HG03354 (cell line): ENCODE results near the gene GALNT16.

ENCODE experiments used
- ATAC-seq: cut with Tn5 transposase; IDR thresholded peaks from one replicate; pipeline ENCODE4 v1.9.1; 2021; ENCODE audit warnings: mild to moderate bottlenecking; ENCODE audit not compliant: unreplicated experiment, poor library complexity, severe bottlenecking

Gene GALNT16

GRCh38 chr14:69328765-69329164 is 68.8 kb downstream of the GALNT16 start:
- no peak for ATAC-seq

DNA sequence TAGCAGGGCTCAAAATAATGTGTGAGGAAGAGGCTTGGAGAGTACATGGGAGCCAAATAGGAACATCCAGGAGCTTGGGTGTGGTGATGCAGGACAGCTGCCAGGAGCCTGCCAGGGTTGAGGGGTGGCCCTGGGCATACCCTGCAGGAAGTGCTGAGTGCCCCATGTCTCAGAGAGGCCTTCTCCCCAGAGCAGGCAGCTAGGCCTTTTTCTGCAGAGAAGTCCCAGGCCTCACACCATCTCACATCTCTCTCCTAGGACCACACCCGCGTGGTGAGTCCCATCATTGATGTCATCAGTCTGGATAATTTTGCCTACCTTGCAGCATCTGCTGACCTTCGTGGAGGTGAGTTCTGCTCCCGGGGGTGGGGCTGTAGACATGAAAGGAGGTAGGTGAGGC is 71.2 kb downstream of the GALNT16 start:
- no peak for ATAC-seq

GRCh38 chr14:69332782-69333395 is 72.9 kb downstream of the GALNT16 start:
- no peak for ATAC-seq

GRCh38 chr14:69333791-69334337 is 73.9 kb downstream of the GALNT16 start:
- ATAC-seq: no peak

DNA sequence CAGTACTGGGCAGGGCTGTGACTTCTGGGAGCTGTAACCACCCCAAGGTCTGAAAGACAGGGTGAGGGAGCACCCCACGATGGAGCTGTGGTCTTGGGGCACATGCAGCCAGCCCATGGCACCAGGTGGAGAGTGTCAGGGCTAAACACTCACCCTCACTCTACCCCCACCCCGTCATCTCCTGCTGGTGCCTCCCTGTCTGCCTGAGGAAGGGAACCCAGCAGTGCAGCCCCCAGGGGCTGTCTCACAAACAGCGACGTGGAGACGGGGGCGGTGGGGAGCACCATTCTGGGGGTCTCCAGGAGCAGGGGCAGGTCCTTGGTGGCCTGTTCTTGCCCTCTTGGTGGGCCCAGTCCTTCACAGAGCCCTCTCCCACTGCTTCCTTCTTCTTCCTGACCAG is 74.6 kb downstream of the GALNT16 start:
- ATAC-seq: no peak

- no peak for ATAC-seq
Observed at GRCh38 chr14:69335371-69335771, 75.4 kb downstream of the GALNT16 start.

- no peak for ATAC-seq
Observed at GRCh38 chr14:69337984-69338383, 78.0 kb downstream of the GALNT16 start.

- no peak for ATAC-seq
Observed at GRCh38 chr14:69339426-69339825, 79.5 kb downstream of the GALNT16 start.

GRCh38 chr14:69342928-69343525 is 83.1 kb downstream of the GALNT16 start:
- ATAC-seq: no peak

DNA sequence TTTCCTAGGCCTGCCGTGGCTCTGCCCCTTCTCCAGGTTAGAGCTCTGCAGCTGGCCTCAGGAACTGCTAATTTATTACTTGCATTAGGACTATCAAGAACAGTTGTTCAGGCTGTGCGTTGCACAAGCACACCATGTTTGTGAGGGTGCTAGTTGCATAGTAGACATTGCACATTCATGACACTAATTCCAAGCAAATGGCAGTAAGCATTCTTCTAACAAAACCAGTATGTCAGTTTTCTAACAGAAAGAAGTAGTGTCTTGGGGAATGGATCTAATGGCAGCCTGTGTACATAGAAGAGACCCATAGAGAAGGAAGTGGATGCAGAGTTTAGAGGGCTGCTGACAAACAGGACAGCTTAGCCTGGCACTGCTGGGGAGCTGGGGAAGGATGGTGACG is 84.2 kb downstream of the GALNT16 start:
- no peak for ATAC-seq

DNA sequence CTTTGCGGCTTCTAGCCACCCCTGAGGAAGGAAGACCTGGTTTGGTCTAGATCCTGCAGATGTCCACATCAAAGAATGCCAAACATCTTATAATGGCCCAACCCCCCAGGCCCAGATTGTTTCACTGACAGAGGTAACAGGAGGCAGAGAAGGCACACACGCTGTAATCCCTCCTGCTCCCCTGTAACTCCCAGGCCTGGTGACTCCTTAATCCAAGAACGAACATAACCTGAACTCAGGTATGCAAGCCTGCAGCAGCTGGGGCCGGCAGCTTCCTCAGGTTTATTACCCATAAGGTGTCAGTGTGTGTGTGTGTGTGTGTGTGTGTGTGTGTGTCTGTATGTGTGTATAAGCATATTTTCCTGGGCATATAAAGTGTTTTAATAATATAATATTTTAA is 85.4 kb downstream of the GALNT16 start:
- no peak for ATAC-seq

- ATAC-seq: no peak
Observed at GRCh38 chr14:69346710-69347109, 86.8 kb downstream of the GALNT16 start.

DNA sequence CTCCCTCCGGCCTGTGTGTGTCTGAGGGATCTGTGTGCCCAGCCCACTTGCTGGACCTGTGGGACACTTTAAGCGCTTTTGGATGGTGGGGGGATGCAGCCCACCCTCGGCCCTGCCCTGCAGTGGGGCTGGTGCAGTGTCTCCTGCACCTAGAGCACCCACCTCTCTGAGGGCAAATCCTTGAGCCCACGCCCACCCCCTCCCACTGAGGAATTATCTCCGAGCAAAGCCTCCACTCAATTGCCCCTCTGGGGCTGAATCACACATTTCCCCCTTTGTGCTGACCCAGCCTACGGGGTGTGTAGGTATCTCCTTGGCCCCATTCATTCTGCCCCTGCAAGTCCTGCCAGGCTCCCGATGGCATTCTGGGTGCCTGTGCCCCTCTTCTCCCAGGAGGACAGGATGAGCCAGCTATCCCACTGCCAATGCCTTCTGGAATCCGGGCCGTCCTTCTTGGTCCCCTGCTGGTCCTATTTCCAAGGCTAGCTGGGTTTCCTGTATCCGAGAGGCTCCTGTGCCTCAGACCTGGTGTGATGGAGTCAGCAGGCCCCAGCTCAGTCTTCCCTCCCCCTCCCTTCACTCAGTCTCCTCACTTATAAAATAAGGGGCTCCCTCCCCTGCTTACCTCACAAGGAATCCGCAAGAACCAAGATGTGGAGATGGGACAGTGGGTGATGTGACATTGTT is 89.3 kb downstream of the GALNT16 start:
- ATAC-seq: no peak

- ATAC-seq: no peak
Observed at GRCh38 chr14:69350892-69351291, 90.9 kb downstream of the GALNT16 start.

GRCh38 chr14:69351385-69351784 is 91.4 kb downstream of the GALNT16 start:
- no peak for ATAC-seq

GRCh38 chr14:69351911-69352310 is 92.0 kb downstream of the GALNT16 start:
- ATAC-seq: no peak

DNA sequence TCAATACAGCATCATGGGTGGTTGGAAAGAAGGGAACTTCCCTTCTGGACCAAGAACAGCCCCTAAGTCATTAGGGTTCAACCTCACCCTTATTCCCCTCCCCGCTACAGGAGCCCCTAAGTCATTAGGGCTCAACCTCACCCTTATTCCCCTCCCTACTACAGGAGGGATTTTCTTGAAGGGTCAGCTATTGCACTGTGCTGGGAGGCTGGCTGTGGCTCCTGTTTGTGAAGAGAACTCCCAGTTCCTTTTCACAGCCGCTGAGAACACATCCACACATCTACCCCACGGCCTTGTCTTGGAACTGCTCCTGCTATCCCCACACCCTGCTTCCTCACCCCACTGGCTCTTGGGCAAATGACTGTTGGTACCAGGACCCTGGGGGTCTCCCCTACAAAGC is 93.2 kb downstream of the GALNT16 start:
- no peak for ATAC-seq

DNA sequence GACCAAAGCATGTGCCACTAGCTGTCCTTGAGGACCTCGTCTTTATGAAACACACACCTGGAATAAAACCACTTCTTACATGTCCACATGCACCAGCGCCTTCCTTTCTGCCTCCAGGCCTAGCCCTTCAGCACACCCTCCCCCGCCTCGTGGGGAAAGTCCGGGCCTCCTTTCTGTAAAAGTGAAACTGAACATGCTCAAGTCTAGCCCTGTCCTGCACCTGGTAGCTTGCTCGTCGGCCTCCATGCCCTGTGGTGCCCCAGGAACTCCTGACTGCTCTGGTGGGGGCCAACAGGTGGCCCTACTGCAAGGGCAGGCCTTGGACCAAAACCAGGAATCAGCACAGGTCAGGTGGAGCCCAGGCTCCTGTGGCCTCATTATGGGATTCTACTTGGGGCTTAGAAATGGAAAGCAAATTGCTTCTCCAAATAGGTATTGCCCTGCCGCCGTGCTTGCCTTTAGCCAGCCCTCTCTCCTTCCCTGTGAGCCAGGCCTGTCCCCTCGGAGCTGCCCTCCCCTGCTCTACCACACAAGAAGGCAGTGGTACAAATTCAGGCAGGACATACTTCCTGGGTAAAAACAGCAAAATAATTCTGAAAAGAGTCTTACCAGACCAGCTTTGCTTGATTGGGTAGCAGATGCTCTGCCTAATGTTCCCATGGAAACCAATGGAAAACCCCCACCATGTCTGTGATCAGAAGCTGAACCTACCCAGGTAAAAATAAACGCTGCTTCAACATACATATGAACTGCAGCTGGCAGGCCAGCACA is 94.6 kb downstream of the GALNT16 start:
- ATAC-seq: peak; percentile 93

- ATAC-seq: no peak
Observed at GRCh38 chr14:69355154-69355597, 95.2 kb downstream of the GALNT16 start.

DNA sequence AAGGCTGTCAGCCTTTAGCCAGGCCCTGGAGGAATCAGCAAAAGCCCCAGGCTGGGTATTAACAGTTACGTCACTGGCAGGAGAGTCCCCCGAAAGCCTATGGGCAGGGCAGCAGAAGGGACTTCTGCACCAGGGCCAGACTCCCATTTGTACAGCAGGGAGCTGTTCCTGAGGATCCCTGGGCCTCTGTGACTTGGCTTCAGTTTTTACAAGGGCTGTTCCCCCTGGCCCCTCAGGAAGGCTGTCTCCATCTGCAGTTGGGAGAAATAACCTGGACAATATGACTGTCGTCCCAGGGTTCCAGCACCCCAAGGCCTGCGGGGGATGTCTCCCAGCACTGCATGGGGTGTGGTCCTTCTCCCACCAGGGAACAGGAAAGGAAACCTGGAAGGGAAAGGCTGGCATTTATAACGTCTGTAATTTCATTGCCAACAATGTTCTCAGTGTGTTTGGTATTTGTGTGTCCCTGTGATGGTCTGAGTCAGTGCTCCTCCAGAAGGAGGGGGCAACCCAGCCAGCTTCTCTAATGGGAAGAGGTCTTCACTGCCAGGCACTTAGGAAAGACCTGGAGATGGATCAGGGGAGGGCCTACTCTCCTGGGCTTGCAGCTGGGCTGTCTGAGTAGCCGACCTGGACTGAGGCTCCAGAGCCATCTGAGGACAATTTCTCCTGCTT is 95.8 kb downstream of the GALNT16 start:
- ATAC-seq: no peak
